ENCODE data around the gene LUZP2.

DNA sequence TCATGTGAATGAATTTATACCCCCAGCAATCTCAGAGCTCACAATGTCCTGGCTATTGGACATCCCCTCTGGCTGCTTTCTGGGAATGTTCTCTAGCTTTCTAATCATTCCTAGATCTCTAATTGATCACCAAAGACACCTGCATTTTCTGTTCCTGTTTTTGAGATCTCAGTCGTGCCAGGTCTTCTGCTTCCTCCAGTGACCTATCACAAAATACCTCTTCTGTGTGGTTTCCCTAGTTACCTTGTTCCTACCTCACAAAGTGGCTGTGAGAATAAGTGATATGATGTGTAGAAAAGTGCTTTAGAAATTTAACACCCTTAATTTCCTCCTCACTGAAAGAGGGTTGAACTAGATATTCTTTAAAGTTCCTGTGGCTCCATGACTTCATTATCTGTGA lies 92.2 kb downstream of the LUZP2 start:
- TF ChIP-seq, protein P1, sequence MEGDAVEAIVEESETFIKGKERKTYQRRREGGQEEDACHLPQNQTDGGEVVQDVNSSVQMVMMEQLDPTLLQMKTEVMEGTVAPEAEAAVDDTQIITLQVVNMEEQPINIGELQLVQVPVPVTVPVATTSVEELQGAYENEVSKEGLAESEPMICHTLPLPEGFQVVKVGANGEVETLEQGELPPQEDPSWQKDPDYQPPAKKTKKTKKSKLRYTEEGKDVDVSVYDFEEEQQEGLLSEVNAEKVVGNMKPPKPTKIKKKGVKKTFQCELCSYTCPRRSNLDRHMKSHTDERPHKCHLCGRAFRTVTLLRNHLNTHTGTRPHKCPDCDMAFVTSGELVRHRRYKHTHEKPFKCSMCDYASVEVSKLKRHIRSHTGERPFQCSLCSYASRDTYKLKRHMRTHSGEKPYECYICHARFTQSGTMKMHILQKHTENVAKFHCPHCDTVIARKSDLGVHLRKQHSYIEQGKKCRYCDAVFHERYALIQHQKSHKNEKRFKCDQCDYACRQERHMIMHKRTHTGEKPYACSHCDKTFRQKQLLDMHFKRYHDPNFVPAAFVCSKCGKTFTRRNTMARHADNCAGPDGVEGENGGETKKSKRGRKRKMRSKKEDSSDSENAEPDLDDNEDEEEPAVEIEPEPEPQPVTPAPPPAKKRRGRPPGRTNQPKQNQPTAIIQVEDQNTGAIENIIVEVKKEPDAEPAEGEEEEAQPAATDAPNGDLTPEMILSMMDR (IDR thresholded peaks at IDR 0.05) = no peak
- TF ChIP-seq POLR2A (IDR thresholded peaks at IDR 0.05) = no peak
